WERI-Rb-1 (cell line): Measurements from ENCODE around the gene CAMTA1.

ENCODE experiments used
- DNase-seq: peaks from one replicate; pipeline ENCODE4 v3.0.0-alpha.2; 2020
- H3K27ac ChIP-seq: fragments of 250-450 bp; sonication (Bioruptor Pico); 2 replicates; pipeline ENCODE4 v1.5.1; 2020; ENCODE audit warnings: mild to moderate bottlenecking, moderate library complexity
- H3K27me3 ChIP-seq: fragments of 250-450 bp; sonication (Bioruptor Pico); 2 replicates; pipeline ENCODE4 v1.5.1; 2021; ENCODE audit warnings: mild to moderate bottlenecking, low read depth, moderate library complexity; ENCODE audit not compliant: insufficient read depth, severe bottlenecking
- H3K36me3 ChIP-seq: fragments of 250-450 bp; sonication (Bioruptor Pico); 2 replicates; pipeline ENCODE4 v1.5.1; 2020; ENCODE audit warnings: mild to moderate bottlenecking, moderate library complexity
- H3K4me3 ChIP-seq: 2 replicates; pipeline ENCODE4 v1.5.1; 2011; ENCODE audit warnings: low read depth, mild to moderate bottlenecking, control low read depth, low read length
- H3K9me3 ChIP-seq: fragments of 250-450 bp; sonication (Bioruptor Pico); 2 replicates; pipeline ENCODE4 v1.5.1; 2021; ENCODE audit warnings: mild to moderate bottlenecking, moderate library complexity; ENCODE audit not compliant: severe bottlenecking
- TF ChIP-seq, protein P1 (sequence below): IDR thresholded peaks from 2 replicates; pipeline ENCODE4 v1.5.1; 2011; ENCODE audit warnings: low read depth, mild to moderate bottlenecking, control low read depth, inconsistent platforms, low read length

CAMTA1 gene

DNA sequence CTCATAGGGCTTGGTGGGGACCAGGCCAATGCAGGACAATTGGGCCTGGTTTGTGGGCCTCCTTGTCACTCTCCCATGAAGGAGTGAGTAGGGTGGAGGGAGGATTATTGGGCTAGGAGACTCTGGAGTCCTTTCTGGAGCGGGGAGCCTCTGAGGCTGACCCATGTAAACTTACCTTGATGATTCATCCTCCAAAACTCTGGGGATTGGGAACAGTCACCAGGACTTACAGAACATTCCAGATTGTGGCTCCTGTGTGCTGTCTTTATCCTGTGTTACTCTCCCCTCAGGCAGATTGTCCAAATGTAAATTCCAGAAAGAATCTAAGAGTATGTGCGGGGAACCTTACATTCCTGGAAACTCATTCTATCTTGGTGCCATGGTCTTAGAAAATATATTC lies 197.6 kb downstream of the CAMTA1 start:
- Histone ChIP-seq H3K36me3 (no peaks in the 10 kb centered on the region), H3K9me3 (no peaks in the 10 kb centered on the region), H3K27me3 (no peaks in the 10 kb centered on the region), H3K4me3 (no peak overlapping the region), H3K27ac (no peak overlapping the region)
- DNase-seq: no peak
- TF ChIP-seq, protein P1, sequence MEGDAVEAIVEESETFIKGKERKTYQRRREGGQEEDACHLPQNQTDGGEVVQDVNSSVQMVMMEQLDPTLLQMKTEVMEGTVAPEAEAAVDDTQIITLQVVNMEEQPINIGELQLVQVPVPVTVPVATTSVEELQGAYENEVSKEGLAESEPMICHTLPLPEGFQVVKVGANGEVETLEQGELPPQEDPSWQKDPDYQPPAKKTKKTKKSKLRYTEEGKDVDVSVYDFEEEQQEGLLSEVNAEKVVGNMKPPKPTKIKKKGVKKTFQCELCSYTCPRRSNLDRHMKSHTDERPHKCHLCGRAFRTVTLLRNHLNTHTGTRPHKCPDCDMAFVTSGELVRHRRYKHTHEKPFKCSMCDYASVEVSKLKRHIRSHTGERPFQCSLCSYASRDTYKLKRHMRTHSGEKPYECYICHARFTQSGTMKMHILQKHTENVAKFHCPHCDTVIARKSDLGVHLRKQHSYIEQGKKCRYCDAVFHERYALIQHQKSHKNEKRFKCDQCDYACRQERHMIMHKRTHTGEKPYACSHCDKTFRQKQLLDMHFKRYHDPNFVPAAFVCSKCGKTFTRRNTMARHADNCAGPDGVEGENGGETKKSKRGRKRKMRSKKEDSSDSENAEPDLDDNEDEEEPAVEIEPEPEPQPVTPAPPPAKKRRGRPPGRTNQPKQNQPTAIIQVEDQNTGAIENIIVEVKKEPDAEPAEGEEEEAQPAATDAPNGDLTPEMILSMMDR: no peak

DNA sequence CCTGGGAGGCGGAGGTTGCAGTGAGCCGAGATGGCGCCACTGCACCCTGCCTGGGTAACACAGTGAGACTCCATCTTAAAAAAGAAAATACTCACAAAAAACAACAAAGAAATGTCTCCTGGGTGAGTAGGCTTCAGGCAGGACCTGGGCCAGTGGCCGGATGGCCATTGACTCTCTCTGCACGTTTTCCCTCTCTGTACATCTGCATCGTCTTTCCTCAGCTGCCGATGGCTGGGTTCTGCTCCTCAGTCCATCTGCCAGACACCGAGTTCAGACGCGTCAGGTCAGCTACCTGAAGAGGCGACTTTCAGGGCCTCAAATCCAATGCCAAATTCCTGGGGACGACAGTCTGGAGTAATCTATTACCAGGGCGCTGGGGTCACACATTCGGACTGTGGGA lies 199.3 kb downstream of the CAMTA1 start:
- H3K27ac ChIP-seq: no peak overlapping the region
- H3K9me3 ChIP-seq: no peaks in the 10 kb centered on the region
- H3K36me3 ChIP-seq: no peaks in the 10 kb centered on the region
- no peak overlapping the region for H3K4me3 ChIP-seq
- TF ChIP-seq, protein P1: no peak
- no peak for DNase-seq
- H3K27me3 ChIP-seq: no peaks in the 10 kb centered on the region

DNA sequence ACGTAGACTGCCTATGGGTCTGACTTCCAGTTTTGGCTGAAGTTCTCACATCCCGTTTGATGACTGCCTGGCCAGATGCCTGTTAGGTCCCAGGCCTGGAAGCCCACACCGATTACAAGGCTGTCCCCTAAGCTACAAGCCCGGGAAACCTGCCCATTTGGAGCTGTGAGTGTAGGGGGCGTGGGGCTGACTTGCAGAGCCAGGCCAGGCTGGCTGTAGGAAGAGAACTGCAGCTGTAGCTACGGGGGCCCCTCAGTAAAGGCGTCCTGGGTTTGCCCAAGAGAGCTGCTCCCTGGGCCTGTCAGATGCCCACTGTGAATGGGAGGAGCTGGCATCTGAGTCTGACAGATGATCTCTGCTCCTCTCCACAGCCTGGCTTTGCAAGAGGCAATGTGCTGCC lies 199.7 kb downstream of the CAMTA1 start:
- TF ChIP-seq, protein P1: no peak
- DNase-seq: no peak
- Histone ChIP-seq H3K27me3 (no peaks in the 10 kb centered on the region), H3K27ac (no peak overlapping the region), H3K9me3 (no peaks in the 10 kb centered on the region), H3K36me3 (no peaks in the 10 kb centered on the region), H3K4me3 (no peak overlapping the region)

DNA sequence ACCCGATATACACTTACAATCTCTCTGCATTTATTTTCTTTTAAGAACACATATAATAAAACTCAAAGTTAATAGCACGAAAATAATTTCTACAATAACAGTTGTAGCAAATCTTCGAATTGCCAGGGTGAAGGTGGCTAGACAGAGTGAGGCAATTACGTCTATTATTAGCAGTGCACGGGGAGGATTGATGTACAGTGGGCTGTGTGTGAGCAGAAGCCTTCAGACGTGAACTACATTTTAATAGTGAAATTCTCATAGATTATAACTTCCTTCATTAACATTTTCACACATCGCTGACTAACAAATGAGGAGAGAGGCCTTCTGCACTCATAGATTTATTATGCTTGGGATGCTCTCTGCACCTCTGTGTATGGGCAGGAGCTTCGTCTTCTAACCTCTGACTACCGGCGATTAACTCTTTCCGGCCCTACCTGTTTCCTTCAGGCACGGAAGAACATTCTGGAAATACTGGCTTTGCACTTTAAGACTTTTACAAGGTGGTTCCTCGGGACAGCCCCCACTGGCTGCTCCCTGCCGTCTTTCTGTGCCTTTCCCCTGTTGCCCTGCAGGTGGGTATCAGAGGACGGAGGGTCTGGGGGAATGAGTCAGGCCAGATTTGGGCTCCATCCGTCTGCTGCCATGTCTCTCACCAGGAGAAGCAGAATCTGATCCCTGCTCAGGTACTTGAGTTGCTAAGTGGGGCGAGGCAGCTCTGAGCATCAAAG lies 200.5 kb downstream of the CAMTA1 start:
- no peak overlapping the region for H3K27ac ChIP-seq
- H3K36me3 ChIP-seq: no peaks in the 10 kb centered on the region
- no peak for DNase-seq
- H3K27me3 ChIP-seq: no peaks in the 10 kb centered on the region
- H3K9me3 ChIP-seq: no peaks in the 10 kb centered on the region
- no peak overlapping the region for H3K4me3 ChIP-seq
- TF ChIP-seq, protein P1: no peak

DNA sequence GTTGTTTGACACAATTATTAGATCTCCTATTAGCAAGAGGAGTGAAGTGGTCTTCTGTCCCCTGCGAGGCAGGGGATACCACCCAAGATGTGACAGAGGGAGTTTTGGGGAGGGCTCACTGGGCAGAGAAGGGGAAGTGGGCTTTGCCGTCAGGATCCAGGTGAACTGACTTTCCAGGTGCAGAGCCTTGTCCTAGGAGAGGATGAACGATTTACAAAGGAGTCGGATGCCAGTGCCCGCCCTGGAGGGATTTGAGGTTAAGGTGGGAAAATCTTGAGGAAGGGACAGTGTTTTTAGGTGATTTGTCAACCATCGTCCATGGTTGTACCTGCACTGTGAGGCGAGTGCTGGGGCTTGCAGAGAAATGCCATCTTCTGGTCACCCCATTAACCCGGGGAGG lies 201.0 kb downstream of the CAMTA1 start:
- Histone ChIP-seq H3K36me3 (no peaks in the 10 kb centered on the region), H3K27me3 (no peaks in the 10 kb centered on the region), H3K4me3 (no peak overlapping the region), H3K9me3 (no peaks in the 10 kb centered on the region), H3K27ac (no peak overlapping the region)
- no peak for DNase-seq
- TF ChIP-seq, protein P1: no peak

DNA sequence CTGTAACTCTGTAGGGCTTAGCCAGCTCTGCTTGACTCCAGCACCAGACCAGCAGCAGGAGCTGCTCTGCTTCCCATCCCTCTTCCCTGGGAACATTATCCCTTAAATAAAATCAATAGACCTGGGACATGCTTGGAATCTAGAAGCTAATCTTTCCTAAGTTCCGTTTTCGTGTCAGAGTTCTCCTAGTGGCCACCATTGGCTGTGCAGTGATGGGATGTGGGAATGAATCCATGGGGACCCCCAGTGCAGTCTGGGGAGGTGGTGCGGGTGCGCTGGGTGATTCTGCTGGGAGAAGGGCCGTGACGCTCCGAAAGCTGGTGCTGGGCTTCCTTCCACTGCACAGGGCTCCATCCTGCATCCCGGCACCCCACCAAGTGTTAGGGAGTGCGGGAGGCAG lies 202.7 kb downstream of the CAMTA1 start:
- TF ChIP-seq, protein P1: peak; percentile 48; the same call in 1 of the 2 replicates
- Histone ChIP-seq H3K27ac (no peak overlapping the region), H3K36me3 (no peaks in the 10 kb centered on the region), H3K9me3 (no peaks in the 10 kb centered on the region), H3K4me3 (no peak overlapping the region), H3K27me3 (no peaks in the 10 kb centered on the region)
- peak; percentile 22 for DNase-seq
